Mononuclear cell (primary cell): ENCODE measurements around the gene NLRC4. TPM values are rescaled to one million over a fixed set of nuclear protein-coding genes. Genes with fewer than 3 reads are reported as not detected.
"Not testable (repeated sequence)": the region's sequence is repeated elsewhere in the genome, so short reads cannot be mapped to it uniquely, and the experiment has no call there.

Source experiments
- H3K27me3 ChIP-seq: 2 replicates; pipeline ENCODE4 v1.6.0; 2011; ENCODE audit warnings: low read length, control low read depth; ENCODE audit not compliant: insufficient read depth
- H3K4me1 ChIP-seq: 2 replicates; pipeline ENCODE4 v1.5.1; 2011; ENCODE audit warnings: mild to moderate bottlenecking, low read length, control low read depth; ENCODE audit not compliant: insufficient read depth
- H3K4me3 ChIP-seq: 2 replicates; pipeline ENCODE4 v1.5.1; 2011; ENCODE audit warnings: mild to moderate bottlenecking, low read length, moderate library complexity
- H3K9me3 ChIP-seq: 2 replicates; pipeline ENCODE4 v1.5.1; 2011; ENCODE audit warnings: low read depth, mild to moderate bottlenecking, control low read depth, low read length
- total RNA-seq: library from RNA; depleted of rRNA; stranded (reverse); fragments of >200 nt; gene quantifications from one replicate; pipeline ENCODE4 v1.2.3, GENCODE V29; 2012

Gene NLRC4
- total RNA-seq, 1 donor = 3.0 TPM

- H3K27me3 ChIP-seq = no peaks in the 10 kb centered on the region
- H3K4me3 ChIP-seq = no peak overlapping the region
- H3K9me3 ChIP-seq = no peaks in the 10 kb centered on the region
- H3K4me1 ChIP-seq = no peaks in the 10 kb centered on the region
Measured at GRCh38 chr2:32212295-32212694, 52.4 kb downstream of the NLRC4 start.

- Histone ChIP-seq H3K4me3 (no peak overlapping the region), H3K9me3 (no peaks in the 10 kb centered on the region), H3K4me1 (no peaks in the 10 kb centered on the region), H3K27me3 (no peaks in the 10 kb centered on the region)
Measured at GRCh38 chr2:32210767-32211408, 53.8 kb downstream of the NLRC4 start.

DNA sequence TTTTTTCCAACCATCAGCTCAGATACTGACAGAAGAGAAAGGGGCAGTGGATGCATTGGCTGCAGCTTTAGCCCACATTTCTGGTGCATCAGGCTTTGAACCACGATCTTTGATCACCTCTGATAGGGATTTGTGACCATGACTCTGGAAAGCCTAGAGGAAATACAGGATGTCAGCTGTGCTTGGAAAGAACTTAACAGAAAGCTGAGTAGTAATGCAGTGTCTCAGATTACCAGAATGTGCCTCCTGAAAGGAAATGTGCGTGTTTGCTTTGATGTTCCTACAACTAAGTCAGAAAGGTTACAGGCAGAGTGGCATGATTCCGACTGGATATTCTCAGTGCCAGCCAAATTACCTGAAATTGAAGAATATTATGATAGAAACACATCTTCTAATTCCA, 61.3 kb downstream of the NLRC4 start:
- not testable (repeated sequence) for H3K9me3 ChIP-seq, H3K27me3 ChIP-seq, H3K4me3 ChIP-seq, H3K4me1 ChIP-seq

- Histone ChIP-seq H3K9me3 (no peaks in the 10 kb centered on the region), H3K27me3 (no peaks in the 10 kb centered on the region), H3K4me3 (no peak overlapping the region), H3K4me1 (no peaks in the 10 kb centered on the region)
Measured at GRCh38 chr2:32200814-32201213, 63.9 kb downstream of the NLRC4 start.

- no peak overlapping the region for H3K4me3 ChIP-seq
- no peaks in the 10 kb centered on the region for H3K27me3 ChIP-seq
- no peaks in the 10 kb centered on the region for H3K9me3 ChIP-seq
- no peaks in the 10 kb centered on the region for H3K4me1 ChIP-seq
Measured at GRCh38 chr2:32192418-32192817, 72.3 kb downstream of the NLRC4 start.

- H3K27me3 ChIP-seq = no peaks in the 10 kb centered on the region
- no peaks in the 10 kb centered on the region for H3K4me1 ChIP-seq
- H3K4me3 ChIP-seq = no peak overlapping the region
- no peaks in the 10 kb centered on the region for H3K9me3 ChIP-seq
Measured at GRCh38 chr2:32189011-32189410, 75.7 kb downstream of the NLRC4 start.

GRCh38 chr2:32182667-32183066, 82.0 kb downstream of the NLRC4 start:
- Histone ChIP-seq H3K9me3 (no peaks in the 10 kb centered on the region), H3K4me1 (no peaks in the 10 kb centered on the region), H3K27me3 (no peaks in the 10 kb centered on the region), H3K4me3 (no peak overlapping the region)

Other genes starting within 250 kb of the NLRC4 start
- 9.3 TPM for gene DPY30, start 225.1 kb downstream of the NLRC4 start, total RNA-seq
- gene SPAST, start 201.3 kb downstream of the NLRC4 start, total RNA-seq = 47.3 TPM
- 8.5 TPM for gene SLC30A6, start 99.0 kb downstream of the NLRC4 start, total RNA-seq
- 15.3 TPM for gene YIPF4, start 13.0 kb upstream of the NLRC4 start, total RNA-seq
- gene BIRC6, start 92.1 kb upstream of the NLRC4 start, total RNA-seq = 298 TPM